SK-N-SH (cell line): ENCODE results near the gene C10orf62. TPM values are rescaled to one million over a fixed set of nuclear protein-coding genes. Genes with fewer than 3 reads are reported as not detected.
"Not testable (repeated sequence)": the region's sequence is repeated elsewhere in the genome, so short reads cannot be mapped to it uniquely, and the experiment has no call there.

Experiments used
- CTCF ChIA-PET: fragments of 300-600, 350-600 bp; formaldehyde crosslinking; extraction: SDS; loops from one replicate; lab custom pipeline; 2021; lab: Yijun Ruan, JAX
- POLR2A ChIA-PET: fragments of 350-600 bp; sonication (Branson Sonifier 250); formaldehyde crosslinking; extraction: SDS; loops from one replicate; lab custom pipeline; 2020; ENCODE audit warnings: antibody characterized with exemption, inconsistent platforms; lab: Yijun Ruan, JAX
- DNase-seq: peaks from one replicate; pipeline ENCODE4 v3.0.0; 2012
- H2AFZ ChIP-seq: fragments of 200-600 bp; sonication (generic); 2 replicates; pipeline ENCODE4 v1.8.1; 2016; ENCODE audit warnings: antibody characterized with exemption, mild to moderate bottlenecking, low read depth
- H3F3A ChIP-seq: fragments of 200-600 bp; sonication (generic); replicated peaks from 2 replicates; pipeline ENCODE3; 2016; ENCODE audit warnings: antibody characterized with exemption, mild to moderate bottlenecking; ENCODE audit not compliant: insufficient read depth
- H3K27ac ChIP-seq, 2 experiments: fragments of 200-500 bp in 1 of 2; fragments of 200-600 bp in 1 of 2; sonication (Bioruptor generic) in 1 of 2; sonication (generic), shearing (Covaris generic) in 1 of 2; 2 replicates each; pipeline versions ENCODE4 v1.5.1 to v1.6.1; 2014 to 2016; ENCODE audit warnings: low read depth in 2 of 2, inconsistent platforms in 1 of 2, low read length in 1 of 2, mild to moderate bottlenecking in 1 of 2, mixed read lengths in 1 of 2
- H3K27me3 ChIP-seq: fragments of 200-600 bp; sonication (generic), shearing (Covaris generic); 2 replicates; pipeline ENCODE4 v1.6.1; 2016; ENCODE audit warnings: mixed run types; ENCODE audit not compliant: insufficient read depth
- H3K36me3 ChIP-seq, 2 experiments: fragments of 200-500 bp in 1 of 2; fragments of 200-600 bp in 1 of 2; sonication (Bioruptor generic) in 1 of 2; sonication (generic) in 1 of 2; replicated peaks in 1 of 2; 2 replicates each; pipeline versions ENCODE3 to v1.5.1; 2014 to 2016; ENCODE audit warnings: low read length in 1 of 2, mild to moderate bottlenecking in 1 of 2; ENCODE audit not compliant: insufficient read depth in 2 of 2, control insufficient read depth in 1 of 2
- H3K4me1 ChIP-seq, 2 experiments: fragments of 200-500 bp in 1 of 2; fragments of 200-600 bp in 1 of 2; sonication (Bioruptor generic) in 1 of 2; sonication (generic), shearing (Covaris generic) in 1 of 2; 2 replicates each; pipeline versions ENCODE4 v1.5.1 to v1.6.1; 2014 to 2016; ENCODE audit warnings: low read depth in 1 of 2, low read length in 1 of 2, mixed run types in 1 of 2; ENCODE audit not compliant: insufficient read depth in 2 of 2, control insufficient read depth in 1 of 2
- H3K4me2 ChIP-seq: fragments of 200-600 bp; sonication (generic), shearing (Covaris generic); 2 replicates; pipeline ENCODE4 v1.6.1; 2017; ENCODE audit warnings: mixed run types
- H3K4me3 ChIP-seq, 2 experiments: fragments of 200-500 bp in 1 of 2; fragments of 200-600 bp in 1 of 2; sonication (Bioruptor generic) in 1 of 2; sonication (generic), shearing (Covaris generic) in 1 of 2; 2 replicates each; pipeline versions ENCODE4 v1.5.1 to v1.8.1; 2014 to 2016; ENCODE audit warnings: low read depth in 2 of 2, inconsistent platforms in 1 of 2, low read length in 1 of 2, mild to moderate bottlenecking in 1 of 2, mixed read lengths in 1 of 2, moderate library complexity in 1 of 2
- H3K79me2 ChIP-seq: fragments of 200-600 bp; sonication (generic); 2 replicates; pipeline ENCODE4 v1.8.1; 2017; ENCODE audit warnings: mild to moderate bottlenecking; ENCODE audit not compliant: insufficient read depth
- H3K9ac ChIP-seq: fragments of 200-600 bp; sonication (generic); 2 replicates; pipeline ENCODE4 v1.6.1; 2017; ENCODE audit warnings: mixed run types
- H3K9me2 ChIP-seq: fragments of 200-600 bp; sonication (generic); 2 replicates; pipeline ENCODE4 v1.6.1; 2017; ENCODE audit warnings: mixed run types
- H3K9me3 ChIP-seq: fragments of 200-600 bp; sonication (generic); 2 replicates; pipeline ENCODE4 v1.6.1; 2017; ENCODE audit warnings: mixed run types, mild to moderate bottlenecking, moderate library complexity
- H4K20me1 ChIP-seq: fragments of 200-600 bp; sonication (generic); 2 replicates; pipeline ENCODE4 v1.6.1; 2017; ENCODE audit warnings: mild to moderate bottlenecking, mixed run types; ENCODE audit not compliant: insufficient read depth
- EP300 ChIP-seq, 2 experiments: IDR thresholded peaks; 2 replicates each; pipeline versions ENCODE4 v1.4.0 to v1.6.1; 2012; ENCODE audit warnings: borderline replicate concordance in 1 of 2, low read depth in 1 of 2, low read length in 1 of 2
- JUND ChIP-seq: IDR thresholded peaks from 2 replicates; pipeline ENCODE4 v1.4.0; 2012
- NFIC ChIP-seq: IDR thresholded peaks from 2 replicates; pipeline ENCODE4 v1.4.0; 2012; ENCODE audit warnings: borderline replicate concordance
- POLR2AphosphoS5 ChIP-seq: IDR thresholded peaks from 2 replicates; pipeline ENCODE4 v1.6.1; 2012; ENCODE audit warnings: low read depth, low read length
- RXRA ChIP-seq: IDR thresholded peaks from 2 replicates; pipeline ENCODE4 v1.4.0; 2012; ENCODE audit warnings: low read depth, mild to moderate bottlenecking, borderline replicate concordance
- SMC3 ChIP-seq: IDR thresholded peaks from 2 replicates; pipeline ENCODE4 v1.6.1; 2012; ENCODE audit warnings: low read depth, low read length, improper control_type of control experiment
- TCF12 ChIP-seq: IDR thresholded peaks from 2 replicates; pipeline ENCODE4 v1.4.0; 2012
- YY1 ChIP-seq: IDR thresholded peaks from 2 replicates; pipeline ENCODE4 v1.4.0; 2012; ENCODE audit warnings: low read depth, mild to moderate bottlenecking
- WGBS: methylation state at CpG from one replicate; pipeline ENCODE4 v1.1.6; 2017; ENCODE audit warnings: low lambda C conversion rate; 5-methylcytosine and 5-hydroxymethylcytosine counted together
- polyA plus RNA-seq, 3 experiments: library from polyadenylated mRNA; depleted of rRNA; stranded (reverse); fragments of >200 nt; gene quantifications; 2 replicates each; pipeline ENCODE4 v1.2.3, GENCODE V29; 2012
- TF ChIP-seq, protein P1 (sequence below): IDR thresholded peaks from 2 replicates; pipeline ENCODE4 v1.4.0; 2012; ENCODE audit warnings: low read depth, borderline replicate concordance
- TF ChIP-seq, protein P2 (sequence below): fragments of 200-600 bp; sonication (generic); IDR thresholded peaks from 2 replicates; pipeline ENCODE4 v1.6.1; 2017; ENCODE audit warnings: antibody characterized with exemption, mild to moderate bottlenecking, moderate library complexity

C10orf62 gene
- polyA plus RNA-seq, 1 of the 3 experiments (the other 2 are of a cell fraction), result 0.07 TPM

DNA sequence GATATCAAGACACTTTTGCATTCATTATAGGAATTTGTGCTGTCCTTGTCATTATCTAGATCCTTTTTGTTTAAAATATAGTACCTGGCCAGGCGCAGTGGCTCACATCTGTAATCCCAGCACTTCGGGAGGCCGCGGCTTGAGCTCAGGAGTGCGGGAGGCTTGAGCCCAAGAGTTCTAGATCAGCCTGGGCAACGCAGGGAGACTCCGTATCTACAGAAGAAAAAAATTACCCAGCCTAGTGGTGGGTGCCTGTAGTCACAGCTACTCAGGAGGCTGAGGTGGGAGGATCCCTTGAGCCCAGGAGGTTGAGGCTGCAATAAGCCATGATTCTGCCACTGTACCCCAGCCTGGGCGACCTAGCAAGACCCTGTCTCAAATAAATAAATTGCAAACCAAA is 44.4 kb downstream of the C10orf62 start:
- Histone ChIP-seq H3K27me3 (no peaks in the 10 kb centered on the region), H3K36me3 (no peaks in the 10 kb centered on the region), H3K4me2 (peak overlapping the region; percentile 69), H3K79me2 (peaks cover 17% of the 10 kb centered on the region), H3K27ac (peak overlapping the region in 1 of 2 experiments; percentile 56; a peak in 1 of 4 replicates), H3K9me2 (no peaks in the 10 kb centered on the region), H3K9ac (no peak overlapping the region)
- no peak for TF ChIP-seq POLR2AphosphoS5
- TF ChIP-seq, protein P1, sequence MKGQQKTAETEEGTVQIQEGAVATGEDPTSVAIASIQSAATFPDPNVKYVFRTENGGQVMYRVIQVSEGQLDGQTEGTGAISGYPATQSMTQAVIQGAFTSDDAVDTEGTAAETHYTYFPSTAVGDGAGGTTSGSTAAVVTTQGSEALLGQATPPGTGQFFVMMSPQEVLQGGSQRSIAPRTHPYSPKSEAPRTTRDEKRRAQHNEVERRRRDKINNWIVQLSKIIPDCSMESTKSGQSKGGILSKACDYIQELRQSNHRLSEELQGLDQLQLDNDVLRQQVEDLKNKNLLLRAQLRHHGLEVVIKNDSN, result no peak
- no peak for TF ChIP-seq RXRA
- TF ChIP-seq, protein P2, sequence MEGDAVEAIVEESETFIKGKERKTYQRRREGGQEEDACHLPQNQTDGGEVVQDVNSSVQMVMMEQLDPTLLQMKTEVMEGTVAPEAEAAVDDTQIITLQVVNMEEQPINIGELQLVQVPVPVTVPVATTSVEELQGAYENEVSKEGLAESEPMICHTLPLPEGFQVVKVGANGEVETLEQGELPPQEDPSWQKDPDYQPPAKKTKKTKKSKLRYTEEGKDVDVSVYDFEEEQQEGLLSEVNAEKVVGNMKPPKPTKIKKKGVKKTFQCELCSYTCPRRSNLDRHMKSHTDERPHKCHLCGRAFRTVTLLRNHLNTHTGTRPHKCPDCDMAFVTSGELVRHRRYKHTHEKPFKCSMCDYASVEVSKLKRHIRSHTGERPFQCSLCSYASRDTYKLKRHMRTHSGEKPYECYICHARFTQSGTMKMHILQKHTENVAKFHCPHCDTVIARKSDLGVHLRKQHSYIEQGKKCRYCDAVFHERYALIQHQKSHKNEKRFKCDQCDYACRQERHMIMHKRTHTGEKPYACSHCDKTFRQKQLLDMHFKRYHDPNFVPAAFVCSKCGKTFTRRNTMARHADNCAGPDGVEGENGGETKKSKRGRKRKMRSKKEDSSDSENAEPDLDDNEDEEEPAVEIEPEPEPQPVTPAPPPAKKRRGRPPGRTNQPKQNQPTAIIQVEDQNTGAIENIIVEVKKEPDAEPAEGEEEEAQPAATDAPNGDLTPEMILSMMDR, result peak; percentile 36; the same call in 1 of the 2 replicates
- no peak for TF ChIP-seq NFIC
- TF ChIP-seq JUND, result no peak
- TF ChIP-seq, all 33 proteins: peak for 1
- peaks cover 6% of the 10 kb centered on the region for H3F3A ChIP-seq
- H3K4me1 ChIP-seq, result peaks cover 4% of the 10 kb centered on the region in 2 experiments; a peak in 2 of 4 replicates
- peak overlapping the region; percentile 78 to 94; a peak in 3 of 4 replicates for H3K4me3 ChIP-seq
- ChIA-PET POLR2A (no interaction called here), CTCF (interaction anchor here (1.0 to 1.5 kb wide), 4 partner anchors 25 to 82 kb away, joined by 3 to 4 read pairs (median 3); partner anchors contain the start of gene AVPI1)
- peak overlapping the region; percentile 90 for H2AFZ ChIP-seq
- WGBS, result 80% methylated on average over 8 of the region's 8 CpGs
- no peak for DNase-seq
- H3K9me3 ChIP-seq, result no peaks in the 10 kb centered on the region
- no peaks in the 10 kb centered on the region for H4K20me1 ChIP-seq

DNA sequence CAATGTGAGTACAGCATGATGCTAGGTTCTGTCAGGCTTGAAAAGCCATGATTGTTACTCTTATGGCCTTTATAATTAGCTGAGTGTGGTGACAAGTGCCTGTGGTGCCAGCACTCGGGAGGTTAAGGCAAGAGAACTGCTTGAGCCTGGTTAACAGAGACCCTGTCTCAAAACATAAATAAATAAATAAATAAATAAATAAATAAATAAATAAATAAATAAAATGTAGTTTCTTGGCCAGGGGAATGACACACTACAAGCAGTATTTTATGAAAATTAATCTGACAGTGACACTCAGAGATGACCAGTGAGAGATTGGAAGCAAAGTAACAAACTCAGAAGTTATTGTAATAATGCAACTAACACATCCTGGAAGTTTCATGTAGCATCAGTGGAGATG is 46.1 kb downstream of the C10orf62 start:
- POLR2A ChIA-PET, result no interaction called here
- Histone ChIP-seq H2AFZ (no peak overlapping the region), H3K9me3 (no peaks in the 10 kb centered on the region), H3K4me2 (no peak overlapping the region), H3F3A (peaks cover 6% of the 10 kb centered on the region), H3K4me1 (peaks cover 4% of the 10 kb centered on the region in 2 experiments; a peak in 2 of 4 replicates), H3K27me3 (no peaks in the 10 kb centered on the region), H3K27ac (no peak overlapping the region), H3K9ac (no peak overlapping the region), H3K79me2 (peaks cover 17% of the 10 kb centered on the region), H3K36me3 (no peaks in the 10 kb centered on the region), H3K4me3 (no peak overlapping the region), H4K20me1 (no peaks in the 10 kb centered on the region), H3K9me2 (no peaks in the 10 kb centered on the region)
- 68% methylated on average over 1 of the region's 1 CpG for WGBS
- DNase-seq, result no peak
- no peak for TF ChIP-seq TCF12
- TF ChIP-seq JUND, result no peak
- TF ChIP-seq EP300 (IDR thresholded peaks at IDR 0.05; ENCODE audit: borderline replicate concordance in 1 of 2, low read depth in 1 of 2, low read length in 1 of 2), result no peak
- no peak for TF ChIP-seq YY1
- no peak for TF ChIP-seq SMC3
- TF ChIP-seq NFIC, result no peak
- CTCF ChIA-PET, result interaction anchor here (0.9 kb wide), 1 partner anchor 41 kb away, joined by 4 read pairs; no protein-coding TSS in a partner anchor

DNA sequence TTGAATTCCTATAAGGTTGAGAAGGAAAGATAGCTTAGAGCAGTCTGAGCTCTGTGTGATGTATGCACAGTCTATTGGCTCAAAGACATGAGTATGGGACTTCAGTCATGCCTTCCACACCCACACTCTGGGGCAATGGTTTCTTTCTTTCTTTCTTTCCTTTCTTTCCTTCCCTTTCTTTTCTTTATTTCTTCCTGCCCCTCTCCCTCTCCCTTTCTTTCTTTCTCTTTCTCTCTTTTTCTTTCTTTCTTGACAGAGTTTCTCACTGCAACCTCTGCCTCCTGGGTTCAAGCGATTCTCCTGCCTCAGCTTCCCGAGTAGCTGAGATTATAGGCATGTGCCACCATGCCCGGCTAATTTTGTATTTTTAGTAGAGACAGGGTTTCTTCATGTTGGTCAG is 49.6 kb downstream of the C10orf62 start:
- H3K27ac ChIP-seq, H3K4me2 ChIP-seq, H4K20me1 ChIP-seq, DNase-seq, H3K9ac ChIP-seq, H3K36me3 ChIP-seq, POLR2A ChIA-PET, H3F3A ChIP-seq, H3K4me1 ChIP-seq, H3K9me2 ChIP-seq, H2AFZ ChIP-seq, H3K27me3 ChIP-seq, H3K9me3 ChIP-seq, H3K4me3 ChIP-seq: not testable (repeated sequence)
- H3K79me2 ChIP-seq, result peaks cover 34% of the 10 kb centered on the region
- CTCF ChIA-PET, result interaction anchor here (1.1 kb wide), 1 partner anchor 63 kb away, joined by 3 read pairs; no protein-coding TSS in a partner anchor
- 73% methylated on average over 3 of the region's 3 CpGs for WGBS
